ENCODE data around the gene DNHD1.

Gene DNHD1

DNA sequence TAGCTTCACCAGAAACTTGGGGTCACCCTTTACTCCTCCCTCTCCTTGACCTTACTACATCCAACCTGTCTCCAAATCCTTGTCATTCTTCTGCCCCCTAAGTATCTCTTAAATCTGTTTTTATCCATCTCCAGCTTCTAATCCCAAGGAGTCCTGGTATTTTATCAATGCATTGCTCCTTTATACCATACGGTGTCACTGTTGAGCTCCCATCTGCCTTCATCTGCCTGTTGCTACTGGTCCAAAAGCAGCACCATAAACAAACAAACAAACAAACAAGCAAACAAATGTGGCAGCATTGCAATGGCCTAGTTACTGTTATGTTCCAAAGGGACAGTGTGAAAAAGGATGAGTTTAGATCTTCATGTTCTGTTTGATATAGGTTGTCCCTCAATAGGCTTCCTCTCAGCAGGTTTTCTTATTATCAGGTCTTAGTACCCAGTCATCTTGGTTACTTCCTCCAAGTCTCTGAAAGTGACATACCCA lies 34.2 kb downstream of the DNHD1 start:
- Histone ChIP-seq H3K27ac (ENCODE audit: low read length) (no peak overlapping the region), H3K36me3 (ENCODE audit: control insufficient read depth in 1 of 2, insufficient read depth in 2 of 2, low read length in 2 of 2) (peaks cover 4 to 18% of the 10 kb centered on the region in 2 donors), H3K27me3 (ENCODE audit: low read depth, low read length) (no peaks in the 10 kb centered on the region), H3K9me3 (ENCODE audit: control insufficient read depth in 1 of 2, low read length in 2 of 2) (no peaks in the 10 kb centered on the region), H3K4me1 (ENCODE audit: control insufficient read depth in 1 of 2, insufficient read depth in 2 of 2, low read length in 2 of 2) (no peaks in the 10 kb centered on the region), H3K4me3 (ENCODE audit: low read depth in 1 of 2, low read length in 2 of 2) (no peak overlapping the region)

DNA sequence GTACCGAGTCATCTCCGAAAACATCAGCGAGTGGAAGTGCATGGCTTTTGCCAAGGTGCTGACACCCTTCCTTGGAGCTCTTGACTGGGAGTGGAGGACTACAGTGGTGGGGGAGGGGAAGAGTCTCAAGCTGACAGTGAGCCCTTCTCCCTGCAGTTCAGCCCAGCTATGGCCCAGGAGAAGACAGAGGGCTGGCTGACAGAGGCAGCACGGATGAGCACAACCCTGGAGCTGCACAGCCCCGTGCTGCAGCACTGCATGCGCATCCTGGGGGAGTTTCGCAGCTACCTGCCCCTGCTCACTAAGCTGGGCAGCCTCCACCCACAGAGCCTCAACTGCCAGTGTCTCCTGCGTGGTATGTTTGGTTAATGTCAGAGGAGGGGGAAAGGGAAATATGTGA lies 41.4 kb downstream of the DNHD1 start:
- Histone ChIP-seq H3K4me3 (ENCODE audit: low read depth in 1 of 2, low read length in 2 of 2) (no peak overlapping the region), H3K27me3 (ENCODE audit: low read depth, low read length) (no peaks in the 10 kb centered on the region), H3K36me3 (ENCODE audit: control insufficient read depth in 1 of 2, insufficient read depth in 2 of 2, low read length in 2 of 2) (peaks cover 0 to 7% of the 10 kb centered on the region in 2 donors), H3K27ac (ENCODE audit: low read length) (no peak overlapping the region), H3K4me1 (ENCODE audit: control insufficient read depth in 1 of 2, insufficient read depth in 2 of 2, low read length in 2 of 2) (no peaks in the 10 kb centered on the region), H3K9me3 (ENCODE audit: control insufficient read depth in 1 of 2, low read length in 2 of 2) (no peaks in the 10 kb centered on the region)

DNA sequence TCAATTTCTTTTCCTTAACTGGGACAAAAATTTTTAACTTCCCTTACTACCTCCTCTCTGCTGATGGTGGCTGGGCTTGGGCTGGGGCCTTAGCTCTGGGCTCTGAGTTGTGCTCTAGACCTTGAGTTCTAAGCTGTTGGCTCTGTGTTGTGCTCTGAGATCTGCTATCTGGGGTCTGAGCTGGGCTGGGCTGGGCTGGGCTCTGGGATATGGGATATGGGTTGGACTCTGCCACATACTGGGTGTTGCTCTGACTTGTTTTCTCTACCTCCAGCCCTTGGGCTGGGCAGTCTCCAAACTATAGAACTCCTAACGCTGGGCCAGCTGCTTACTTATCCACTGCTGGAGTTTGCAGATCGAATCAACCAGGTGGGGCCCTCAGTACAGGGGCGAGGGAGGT lies 41.9 kb downstream of the DNHD1 start:
- Histone ChIP-seq H3K36me3 (ENCODE audit: control insufficient read depth in 1 of 2, insufficient read depth in 2 of 2, low read length in 2 of 2) (peaks cover 0 to 7% of the 10 kb centered on the region in 2 donors), H3K4me1 (ENCODE audit: control insufficient read depth in 1 of 2, insufficient read depth in 2 of 2, low read length in 2 of 2) (no peaks in the 10 kb centered on the region), H3K27ac (ENCODE audit: low read length) (no peak overlapping the region), H3K9me3 (ENCODE audit: control insufficient read depth in 1 of 2, low read length in 2 of 2) (no peaks in the 10 kb centered on the region), H3K4me3 (ENCODE audit: low read depth in 1 of 2, low read length in 2 of 2) (no peak overlapping the region), H3K27me3 (ENCODE audit: low read depth, low read length) (no peaks in the 10 kb centered on the region)

DNA sequence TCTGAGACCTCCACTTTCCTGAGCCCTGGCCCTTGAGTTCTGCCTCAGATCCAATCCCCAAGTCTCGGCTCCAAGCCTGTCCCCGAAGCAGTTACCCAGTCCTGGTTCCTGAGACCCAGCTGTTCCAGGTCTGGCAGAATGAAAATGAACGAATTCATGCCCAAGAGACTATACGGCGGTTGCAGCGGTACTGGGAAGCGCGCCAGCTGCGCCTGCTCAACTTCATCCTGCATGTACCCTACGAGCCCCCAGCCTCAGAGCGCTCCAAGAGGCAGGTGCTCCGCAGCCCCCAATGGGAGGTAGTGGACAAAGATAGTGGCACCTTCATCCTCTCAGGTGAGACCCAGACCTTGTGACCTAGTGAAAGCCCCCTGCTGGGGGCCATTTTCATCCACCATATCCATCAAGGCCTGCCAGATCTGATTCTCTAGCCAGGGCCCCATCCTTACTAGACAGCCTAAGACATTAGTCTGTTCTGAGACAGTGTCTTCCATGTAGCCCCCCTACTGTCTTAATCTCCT lies 42.7 kb downstream of the DNHD1 start:
- Histone ChIP-seq H3K9me3 (ENCODE audit: control insufficient read depth in 1 of 2, low read length in 2 of 2) (no peaks in the 10 kb centered on the region), H3K4me1 (ENCODE audit: control insufficient read depth in 1 of 2, insufficient read depth in 2 of 2, low read length in 2 of 2) (no peaks in the 10 kb centered on the region), H3K27ac (ENCODE audit: low read length) (no peak overlapping the region)

DNA sequence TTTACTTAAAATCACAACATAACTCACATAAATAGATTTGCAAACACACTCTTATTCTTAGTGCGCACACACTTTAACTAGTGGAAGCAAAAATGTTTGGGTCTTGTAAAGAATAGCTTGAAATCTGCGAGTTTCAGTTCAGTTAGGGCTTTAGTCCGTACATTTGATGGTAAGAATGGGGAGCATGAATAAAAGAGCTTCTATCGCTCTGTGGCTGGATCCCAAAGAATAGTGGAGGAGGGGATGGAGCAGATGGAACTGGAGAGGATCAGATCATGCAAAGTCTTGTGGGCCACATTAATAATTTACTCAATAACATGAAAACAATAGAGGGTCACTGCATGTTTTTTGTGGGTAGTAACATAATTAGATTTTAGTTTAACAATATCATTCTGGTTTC lies 44.3 kb downstream of the DNHD1 start:
- H3K27ac ChIP-seq (ENCODE audit: low read length), result no peak overlapping the region
- H3K4me1 ChIP-seq (ENCODE audit: control insufficient read depth in 1 of 2, insufficient read depth in 2 of 2, low read length in 2 of 2), result no peaks in the 10 kb centered on the region
- peaks cover 0 to 15% of the 10 kb centered on the region in 2 donors for H3K36me3 ChIP-seq (ENCODE audit: control insufficient read depth in 1 of 2, insufficient read depth in 2 of 2, low read length in 2 of 2)
- H3K9me3 ChIP-seq (ENCODE audit: control insufficient read depth in 1 of 2, low read length in 2 of 2), result no peaks in the 10 kb centered on the region
- no peaks in the 10 kb centered on the region for H3K27me3 ChIP-seq (ENCODE audit: low read depth, low read length)
- H3K4me3 ChIP-seq (ENCODE audit: low read depth in 1 of 2, low read length in 2 of 2), result no peak overlapping the region

More for the DNA sequence above, 42.7 kb downstream of the DNHD1 start:
- H3K4me3 ChIP-seq (ENCODE audit: low read depth in 1 of 2, low read length in 2 of 2), result no peak overlapping the region
- H3K36me3 ChIP-seq (ENCODE audit: control insufficient read depth in 1 of 2, insufficient read depth in 2 of 2, low read length in 2 of 2), result peaks cover 0 to 9% of the 10 kb centered on the region in 2 donors
- no peaks in the 10 kb centered on the region for H3K27me3 ChIP-seq (ENCODE audit: low read depth, low read length)

DNA sequence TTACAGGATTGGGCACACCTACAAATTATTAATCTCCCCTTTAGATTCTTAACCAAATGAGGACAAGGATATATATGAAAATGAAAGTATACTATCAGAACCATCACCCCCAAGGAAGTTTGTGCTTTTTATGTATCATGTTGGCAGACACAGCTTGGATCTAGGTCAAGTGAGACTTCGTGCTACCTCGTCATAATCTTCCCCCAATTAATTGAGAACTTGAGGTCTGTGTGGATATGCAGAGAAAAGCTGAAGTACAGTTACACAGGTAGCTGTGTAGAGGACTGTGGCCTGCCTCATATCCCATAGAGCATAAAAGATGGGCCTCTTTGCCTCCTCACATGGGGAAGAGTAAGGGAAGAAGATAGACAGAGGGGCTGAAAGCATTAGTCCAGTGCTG lies 45.6 kb downstream of the DNHD1 start:
- Histone ChIP-seq H3K4me3 (ENCODE audit: low read depth in 1 of 2, low read length in 2 of 2) (no peak overlapping the region), H3K36me3 (ENCODE audit: control insufficient read depth in 1 of 2, insufficient read depth in 2 of 2, low read length in 2 of 2) (peaks cover 0 to 26% of the 10 kb centered on the region in 2 donors), H3K27me3 (ENCODE audit: low read depth, low read length) (no peaks in the 10 kb centered on the region), H3K9me3 (ENCODE audit: control insufficient read depth in 1 of 2, low read length in 2 of 2) (no peaks in the 10 kb centered on the region), H3K4me1 (ENCODE audit: control insufficient read depth in 1 of 2, insufficient read depth in 2 of 2, low read length in 2 of 2) (no peaks in the 10 kb centered on the region), H3K27ac (ENCODE audit: low read length) (no peak overlapping the region)

DNA sequence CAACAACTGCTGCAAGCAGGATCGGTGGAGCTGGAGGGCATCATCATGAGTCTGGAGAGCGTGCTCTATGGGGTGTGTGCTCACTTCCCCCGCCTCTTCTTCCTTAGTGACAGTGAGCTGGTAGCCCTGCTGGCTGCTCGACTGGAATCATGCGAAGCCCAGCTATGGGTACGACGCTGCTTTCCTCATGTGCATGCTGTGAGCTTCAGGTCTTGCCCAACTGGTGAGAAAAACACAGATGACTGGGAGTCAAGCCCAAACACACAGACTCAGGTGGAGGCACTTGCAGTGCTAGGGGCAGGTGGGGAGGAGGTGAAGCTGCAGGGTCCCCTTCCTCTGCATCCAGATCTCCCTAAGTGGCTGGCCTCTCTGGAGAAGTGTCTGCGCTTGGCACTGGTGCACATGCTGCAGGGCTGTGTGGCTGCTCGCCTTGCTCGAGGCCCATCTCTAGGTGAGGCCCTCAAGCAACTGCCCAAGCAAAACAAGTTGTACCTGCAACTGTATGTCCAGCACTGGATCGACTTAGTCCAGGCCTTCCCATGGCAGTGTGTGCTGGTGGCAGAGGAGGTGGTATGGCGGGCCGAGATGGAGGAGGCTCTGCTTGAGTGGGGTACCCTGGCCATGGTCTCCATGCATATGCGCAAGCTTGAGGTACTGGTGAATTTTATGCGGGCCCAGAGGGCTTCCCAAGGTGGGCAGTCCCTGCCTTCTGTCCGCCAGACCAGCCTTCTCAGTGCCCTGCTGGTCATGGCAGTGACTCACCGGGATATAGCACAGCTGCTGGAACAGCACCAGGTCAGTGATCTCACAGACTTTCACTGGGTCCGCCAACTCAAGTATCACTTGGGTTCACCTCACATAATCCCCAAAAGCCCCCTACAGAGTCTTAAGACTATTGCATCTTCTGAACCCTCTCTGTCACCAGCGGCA lies 48.1 kb downstream of the DNHD1 start:
- Histone ChIP-seq H3K9me3 (ENCODE audit: control insufficient read depth in 1 of 2, low read length in 2 of 2) (no peaks in the 10 kb centered on the region), H3K27me3 (ENCODE audit: low read depth, low read length) (no peaks in the 10 kb centered on the region), H3K36me3 (ENCODE audit: control insufficient read depth in 1 of 2, insufficient read depth in 2 of 2, low read length in 2 of 2) (peaks cover 0 to 26% of the 10 kb centered on the region in 2 donors), H3K4me1 (ENCODE audit: control insufficient read depth in 1 of 2, insufficient read depth in 2 of 2, low read length in 2 of 2) (no peaks in the 10 kb centered on the region), H3K4me3 (ENCODE audit: low read depth in 1 of 2, low read length in 2 of 2) (no peak overlapping the region), H3K27ac (ENCODE audit: low read length) (no peak overlapping the region)

DNA sequence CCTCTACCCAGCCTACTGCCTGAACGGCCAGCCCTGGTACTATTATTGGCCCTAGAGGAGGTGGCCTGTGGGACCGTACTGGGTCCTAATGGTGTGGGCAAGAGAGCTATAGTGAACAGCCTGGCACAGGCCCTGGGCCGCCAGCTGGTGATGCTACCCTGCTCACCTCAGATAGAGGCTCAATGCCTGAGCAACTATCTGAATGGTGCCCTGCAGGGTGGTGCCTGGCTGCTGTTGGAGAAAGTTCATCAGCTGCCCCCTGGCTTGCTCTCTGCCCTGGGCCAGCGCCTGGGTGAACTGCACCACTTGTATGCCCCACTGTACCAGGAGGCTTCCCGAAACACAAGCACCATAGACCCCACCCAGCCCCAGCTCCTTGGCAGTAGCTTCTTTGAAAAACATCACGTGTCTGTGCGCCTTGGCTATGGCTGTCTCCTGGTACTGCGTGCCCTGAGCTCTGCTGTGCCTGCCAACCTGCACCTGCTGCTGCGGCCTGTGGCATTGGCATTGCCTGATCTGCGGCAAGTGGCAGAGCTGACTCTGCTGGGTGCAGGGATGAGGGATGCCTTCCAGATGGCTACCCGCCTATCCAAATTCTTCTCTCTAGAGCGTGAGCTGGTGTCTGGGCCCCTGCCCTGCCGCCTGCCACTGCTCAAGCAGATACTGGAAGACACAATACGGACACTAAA lies 49.0 kb downstream of the DNHD1 start:
- no peak overlapping the region for H3K4me3 ChIP-seq (ENCODE audit: low read depth in 1 of 2, low read length in 2 of 2)
- H3K4me1 ChIP-seq (ENCODE audit: control insufficient read depth in 1 of 2, insufficient read depth in 2 of 2, low read length in 2 of 2), result no peaks in the 10 kb centered on the region
- H3K27ac ChIP-seq (ENCODE audit: low read length), result no peak overlapping the region
- H3K9me3 ChIP-seq (ENCODE audit: control insufficient read depth in 1 of 2, low read length in 2 of 2), result no peaks in the 10 kb centered on the region
- no peaks in the 10 kb centered on the region for H3K27me3 ChIP-seq (ENCODE audit: low read depth, low read length)
- peaks cover 0 to 26% of the 10 kb centered on the region in 2 donors for H3K36me3 ChIP-seq (ENCODE audit: control insufficient read depth in 1 of 2, insufficient read depth in 2 of 2, low read length in 2 of 2)

DNA sequence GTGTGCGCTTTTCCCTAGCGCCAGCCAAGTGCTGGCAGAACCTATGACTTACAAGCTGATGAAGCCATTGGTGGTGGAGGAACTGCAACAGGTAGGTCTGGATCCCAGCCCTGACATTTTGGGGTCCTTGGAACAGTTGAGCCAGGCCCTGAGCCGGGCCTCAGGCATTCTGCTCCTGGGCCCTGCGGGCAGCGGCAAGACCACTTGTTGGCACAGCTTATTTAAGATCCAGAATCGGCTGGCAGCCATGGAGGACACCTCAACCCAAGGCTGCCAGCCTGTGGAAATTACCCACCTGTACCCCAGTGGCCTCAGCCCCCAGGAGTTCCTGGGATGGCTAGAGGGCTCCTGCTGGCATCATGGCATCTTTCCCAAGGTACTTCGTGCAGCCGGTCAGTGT lies 49.7 kb downstream of the DNHD1 start:
- H3K27me3 ChIP-seq (ENCODE audit: low read depth, low read length), result no peaks in the 10 kb centered on the region
- H3K4me1 ChIP-seq (ENCODE audit: control insufficient read depth in 1 of 2, insufficient read depth in 2 of 2, low read length in 2 of 2), result no peaks in the 10 kb centered on the region
- H3K36me3 ChIP-seq (ENCODE audit: control insufficient read depth in 1 of 2, insufficient read depth in 2 of 2, low read length in 2 of 2), result peaks cover 0 to 26% of the 10 kb centered on the region in 2 donors
- no peak overlapping the region for H3K4me3 ChIP-seq (ENCODE audit: low read depth in 1 of 2, low read length in 2 of 2)
- no peak overlapping the region for H3K27ac ChIP-seq (ENCODE audit: low read length)
- no peaks in the 10 kb centered on the region for H3K9me3 ChIP-seq (ENCODE audit: control insufficient read depth in 1 of 2, low read length in 2 of 2)

DNA sequence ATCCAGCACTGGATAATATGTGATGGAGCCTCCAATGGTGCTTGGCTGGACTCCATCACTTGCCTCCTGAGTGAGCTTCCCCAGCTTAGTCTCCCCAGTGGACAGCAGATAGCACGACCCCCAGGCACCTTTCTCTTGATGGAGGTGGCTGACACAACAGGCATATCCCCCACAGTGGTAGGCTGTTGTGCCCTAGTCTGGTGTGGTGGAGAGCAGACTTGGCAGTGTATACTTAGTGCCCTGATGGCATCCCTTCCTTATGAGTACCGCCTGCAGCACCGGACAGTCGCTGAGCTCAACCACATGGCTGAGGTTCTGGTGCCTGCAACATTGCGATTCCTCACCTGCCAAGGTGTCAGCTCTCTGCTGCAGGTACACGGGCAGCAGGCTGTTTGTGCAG lies 50.1 kb downstream of the DNHD1 start:
- Histone ChIP-seq H3K4me1 (ENCODE audit: control insufficient read depth in 1 of 2, insufficient read depth in 2 of 2, low read length in 2 of 2) (no peaks in the 10 kb centered on the region), H3K4me3 (ENCODE audit: low read depth in 1 of 2, low read length in 2 of 2) (no peak overlapping the region), H3K27ac (ENCODE audit: low read length) (no peak overlapping the region), H3K27me3 (ENCODE audit: low read depth, low read length) (no peaks in the 10 kb centered on the region), H3K36me3 (ENCODE audit: control insufficient read depth in 1 of 2, insufficient read depth in 2 of 2, low read length in 2 of 2) (peaks cover 0 to 26% of the 10 kb centered on the region in 2 donors), H3K9me3 (ENCODE audit: control insufficient read depth in 1 of 2, low read length in 2 of 2) (no peaks in the 10 kb centered on the region)

DNA sequence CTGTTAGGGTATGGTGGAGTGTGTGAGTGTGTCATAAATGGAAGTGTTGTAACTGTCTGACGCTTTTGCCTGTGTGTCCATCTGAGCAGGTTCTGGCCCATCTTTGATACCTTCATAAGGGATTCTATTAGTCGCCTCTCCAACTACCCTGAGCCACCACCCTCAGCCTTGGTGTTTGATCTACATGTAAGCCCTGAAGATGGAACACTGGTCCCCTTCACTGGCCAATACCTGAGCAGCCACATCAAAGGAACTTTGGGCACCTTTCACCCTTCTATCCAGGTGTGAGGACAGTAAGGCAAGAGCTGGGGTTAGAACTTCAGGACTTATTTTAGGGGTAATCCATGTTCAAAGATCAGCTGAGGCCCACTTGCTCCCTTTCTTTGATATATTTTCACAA lies 51.0 kb downstream of the DNHD1 start:
- no peaks in the 10 kb centered on the region for H3K4me1 ChIP-seq (ENCODE audit: control insufficient read depth in 1 of 2, insufficient read depth in 2 of 2, low read length in 2 of 2)
- no peaks in the 10 kb centered on the region for H3K27me3 ChIP-seq (ENCODE audit: low read depth, low read length)
- H3K36me3 ChIP-seq (ENCODE audit: control insufficient read depth in 1 of 2, insufficient read depth in 2 of 2, low read length in 2 of 2), result peaks cover 0 to 23% of the 10 kb centered on the region in 2 donors
- no peak overlapping the region for H3K27ac ChIP-seq (ENCODE audit: low read length)
- H3K9me3 ChIP-seq (ENCODE audit: control insufficient read depth in 1 of 2, low read length in 2 of 2), result no peaks in the 10 kb centered on the region
- H3K4me3 ChIP-seq (ENCODE audit: low read depth in 1 of 2, low read length in 2 of 2), result no peak overlapping the region
